HG03045 (cell line): ENCODE measurements around the gene AGPAT1.
A peak's percentile ranks its signal among the peaks of the same experiment; 100 is the strongest.
"Not testable (repeated sequence)": the region's sequence is repeated elsewhere in the genome, so short reads cannot be mapped to it uniquely, and the experiment has no call there.

Experiments
- ATAC-seq: cut with Tn5 transposase; IDR thresholded peaks from one replicate; pipeline ENCODE4 v1.9.1; 2021; ENCODE audit warnings: mild to moderate bottlenecking, moderate library complexity; ENCODE audit not compliant: unreplicated experiment

AGPAT1 gene, protein sequence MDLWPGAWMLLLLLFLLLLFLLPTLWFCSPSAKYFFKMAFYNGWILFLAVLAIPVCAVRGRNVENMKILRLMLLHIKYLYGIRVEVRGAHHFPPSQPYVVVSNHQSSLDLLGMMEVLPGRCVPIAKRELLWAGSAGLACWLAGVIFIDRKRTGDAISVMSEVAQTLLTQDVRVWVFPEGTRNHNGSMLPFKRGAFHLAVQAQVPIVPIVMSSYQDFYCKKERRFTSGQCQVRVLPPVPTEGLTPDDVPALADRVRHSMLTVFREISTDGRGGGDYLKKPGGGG

DNA sequence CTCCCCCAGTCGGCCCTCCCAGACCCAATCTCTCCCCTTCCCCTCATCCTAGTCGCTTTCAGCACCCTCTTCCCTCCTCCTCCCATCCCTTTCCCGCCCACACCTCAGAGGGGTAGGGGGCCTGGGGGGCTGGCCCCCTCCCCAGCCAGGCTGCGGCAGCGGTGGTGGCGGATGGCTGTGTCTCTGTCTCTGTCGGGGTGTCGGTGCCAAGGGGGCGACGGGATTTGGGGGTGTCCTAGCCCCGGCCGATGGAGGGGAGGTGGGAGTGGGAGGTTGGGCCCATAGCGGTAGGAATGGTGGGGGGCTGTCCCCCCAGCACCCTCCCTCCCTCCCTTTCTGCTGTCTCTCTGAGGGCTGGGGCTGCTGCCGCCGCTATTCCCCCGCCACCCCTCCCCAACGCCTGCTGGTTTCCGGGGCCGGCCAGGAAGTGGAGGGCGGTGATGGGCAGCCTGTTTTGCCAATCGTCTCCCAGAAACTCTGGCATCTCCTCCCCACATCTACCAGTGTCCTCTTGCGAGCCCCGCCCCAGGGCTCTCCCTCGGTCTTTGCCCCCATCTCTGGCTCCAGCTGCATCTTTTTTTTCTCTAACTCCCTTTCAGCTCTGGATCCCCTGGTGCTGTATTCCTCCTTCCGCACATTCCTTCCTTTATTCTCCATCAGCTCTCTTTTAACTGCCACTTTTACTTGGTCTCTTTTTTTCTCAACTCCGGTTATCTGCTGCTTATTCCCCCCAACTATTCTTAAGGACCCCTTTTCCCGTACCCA lies at the start of gene AGPAT1:
Gene AGPAT1, minus strand, starts transcription at position 374 of the 765 bp plus-strand sequence. CDS start 4,588 bp downstream, outside the sequence.
- peak; percentile 46 for ATAC-seq

DNA sequence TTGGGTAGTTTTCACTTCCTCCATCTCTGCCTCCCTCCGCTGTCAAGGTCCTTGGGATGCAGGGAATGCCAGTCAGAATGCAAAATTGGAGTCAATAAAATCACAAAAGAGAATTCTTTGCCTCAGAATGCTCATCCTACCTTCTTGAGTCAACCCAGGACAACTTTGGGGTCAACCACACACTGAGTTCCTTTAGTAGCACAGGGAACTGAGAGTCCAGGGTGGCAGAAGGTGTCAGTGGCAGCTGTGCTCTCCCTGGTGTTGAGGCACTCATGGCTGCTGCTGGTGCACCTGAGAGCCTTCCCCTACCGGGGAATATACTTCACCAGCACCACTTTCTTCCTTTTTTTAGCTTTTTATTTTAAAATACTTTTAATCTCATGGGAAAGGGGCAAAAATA lies 48.8 kb upstream of the AGPAT1 start:
- no peak for ATAC-seq

DNA sequence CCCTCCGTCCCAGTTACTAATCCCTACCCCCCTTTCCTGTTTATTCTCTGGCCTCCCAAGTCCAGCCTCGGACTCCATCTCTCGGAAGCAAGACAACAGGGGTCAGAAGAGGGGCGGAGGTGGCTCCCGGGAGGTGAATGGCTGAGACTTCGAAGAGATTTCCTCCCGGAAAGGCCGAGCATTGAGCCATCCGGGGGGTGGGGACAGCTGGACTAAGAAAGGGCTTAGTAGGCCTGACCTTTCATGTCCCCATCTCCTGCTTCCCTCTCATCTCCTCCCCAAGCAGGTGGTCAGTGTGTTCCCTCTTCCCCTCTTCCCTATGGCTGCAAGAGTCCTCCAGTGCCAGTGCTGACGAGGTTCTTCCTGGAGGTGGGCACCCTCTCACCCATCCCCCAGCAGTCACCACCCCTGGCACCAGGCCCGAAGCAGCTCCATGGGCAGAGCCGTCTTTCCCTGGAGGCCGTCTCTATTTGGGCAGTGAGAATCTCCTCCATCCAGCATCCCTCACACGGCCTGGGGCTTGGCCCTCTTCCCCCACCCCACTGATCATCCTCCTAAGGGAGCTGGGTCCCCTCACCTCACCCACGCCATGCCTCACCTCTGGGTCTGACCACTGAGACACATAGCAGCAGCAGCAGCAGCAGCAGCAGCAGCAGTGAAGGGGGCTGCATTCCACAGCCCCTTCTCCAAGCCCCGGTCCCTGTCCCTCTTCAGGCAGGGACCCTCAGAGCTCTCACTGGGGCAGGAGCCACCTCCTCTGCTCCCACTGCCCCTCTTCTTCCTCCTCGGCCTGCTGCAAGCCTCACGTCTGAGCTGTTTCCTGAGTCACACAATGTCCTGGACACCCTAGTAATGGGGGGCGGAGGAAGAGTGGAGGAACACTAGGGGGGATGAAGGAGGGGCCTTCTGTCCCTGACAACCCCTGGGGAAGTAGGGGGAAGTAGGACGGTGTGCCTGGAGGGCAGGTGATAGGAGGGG lies 47.7 kb upstream of the AGPAT1 start, which contains the start of gene NOTCH4:
Gene NOTCH4, minus strand, starts transcription at position 810 of the 978 bp plus-strand sequence. Its CDS starts 139 bp downstream, at position 671.
- no peak for ATAC-seq

DNA sequence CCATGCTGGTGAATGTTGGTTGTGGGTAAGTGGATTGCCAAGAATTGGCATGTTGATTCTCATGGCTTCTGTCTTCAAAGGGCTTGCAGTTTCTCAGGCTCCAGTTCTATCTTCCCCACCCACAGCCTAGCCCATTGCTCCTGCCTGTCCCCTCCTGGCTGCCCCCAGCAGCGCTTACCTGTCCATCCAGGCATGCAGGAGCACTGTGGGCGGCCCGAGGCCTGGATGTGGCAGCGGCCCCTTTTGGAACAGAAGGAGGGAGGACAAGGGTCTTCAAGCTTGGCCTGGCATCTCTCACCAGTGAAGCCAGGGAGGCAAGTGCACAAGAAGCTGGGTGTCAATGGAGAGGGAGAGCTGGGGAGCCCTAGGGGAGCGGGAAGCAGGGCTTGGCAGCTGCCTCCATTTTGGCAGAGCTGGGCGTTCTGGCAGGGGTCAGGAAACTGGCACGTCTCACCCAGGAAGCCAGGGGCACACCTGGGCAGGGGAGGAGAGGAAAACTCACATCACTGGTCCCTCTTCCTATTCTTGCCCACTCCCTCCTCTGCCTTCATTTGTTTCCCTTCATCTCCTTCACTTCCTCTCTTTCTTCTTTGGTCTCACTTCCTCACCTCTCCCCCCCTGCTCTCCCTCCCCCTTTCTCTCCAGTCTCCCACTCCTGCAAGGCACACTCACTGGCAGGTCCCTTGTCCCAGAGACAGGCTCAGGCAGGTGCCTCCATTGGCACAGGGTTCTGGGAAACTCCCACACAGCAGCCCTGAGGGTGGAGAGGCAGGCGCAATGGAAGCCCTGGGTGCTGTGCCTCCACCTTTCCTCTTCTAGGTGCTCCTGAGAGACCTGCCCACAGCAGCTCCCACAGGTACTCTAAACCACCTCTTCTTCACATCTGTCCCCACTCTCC lies 46.7 kb upstream of the AGPAT1 start:
- no peak for ATAC-seq

DNA sequence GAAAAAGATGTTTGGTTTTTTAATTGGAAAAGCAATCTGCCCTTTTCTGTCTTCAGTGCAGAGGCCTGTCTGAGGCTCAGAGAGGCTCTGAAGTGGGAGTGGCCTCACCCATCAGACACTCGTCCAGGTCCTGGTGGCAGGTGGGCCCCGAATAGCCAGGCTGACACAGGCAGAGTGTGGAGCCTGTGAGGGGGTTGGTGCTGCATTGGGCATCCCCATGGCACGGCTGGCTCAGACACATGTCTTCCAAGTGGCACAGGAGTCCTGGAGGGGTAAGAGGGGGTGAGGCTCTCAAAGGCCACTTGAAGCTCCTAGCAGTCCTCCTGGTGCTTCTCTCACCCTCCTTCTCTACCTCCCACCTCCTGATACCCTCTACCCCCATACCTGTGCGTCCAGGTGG lies 44.1 kb upstream of the AGPAT1 start:
- no peak for ATAC-seq

DNA sequence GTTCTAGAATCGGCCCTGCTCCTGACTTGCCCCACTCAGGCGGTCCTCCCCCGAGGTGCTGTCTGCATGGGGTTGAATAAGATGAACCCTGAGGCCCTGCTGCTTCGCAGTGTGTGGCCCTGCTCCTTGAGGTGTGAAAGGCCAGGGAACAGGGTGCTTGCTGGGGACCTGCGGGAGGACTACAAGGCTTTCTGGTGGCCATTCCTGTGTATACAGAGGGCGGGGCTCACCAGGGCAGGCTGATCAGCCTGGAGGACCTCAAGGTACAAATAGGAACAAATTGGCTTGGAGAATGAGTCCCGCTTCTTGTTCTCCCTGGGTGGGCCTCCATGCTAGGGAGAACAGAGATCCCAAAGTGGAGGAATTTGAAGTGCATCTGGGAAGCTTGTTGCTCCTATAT lies 42.3 kb upstream of the AGPAT1 start:
- no peak for ATAC-seq

DNA sequence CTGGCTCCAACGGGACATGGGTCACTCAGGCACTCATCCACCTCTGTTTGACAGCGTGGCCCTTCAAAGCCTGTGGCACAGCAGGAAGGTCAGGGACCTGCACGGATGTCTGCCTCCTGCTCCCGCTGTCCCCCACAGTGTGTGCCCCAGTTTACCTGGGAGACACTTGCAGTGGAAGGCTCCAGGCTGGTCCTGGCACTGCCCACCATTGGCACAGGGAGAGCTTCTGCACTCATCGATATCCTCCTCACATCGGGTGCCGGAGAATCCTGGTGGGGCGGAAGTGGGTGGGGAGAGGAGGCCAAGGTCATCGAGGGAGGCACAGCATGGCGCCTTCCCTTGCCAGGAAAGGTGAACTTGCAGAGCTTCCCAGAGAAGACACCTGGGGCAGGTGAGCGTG lies 41.1 kb upstream of the AGPAT1 start:
- ATAC-seq: no peak

DNA sequence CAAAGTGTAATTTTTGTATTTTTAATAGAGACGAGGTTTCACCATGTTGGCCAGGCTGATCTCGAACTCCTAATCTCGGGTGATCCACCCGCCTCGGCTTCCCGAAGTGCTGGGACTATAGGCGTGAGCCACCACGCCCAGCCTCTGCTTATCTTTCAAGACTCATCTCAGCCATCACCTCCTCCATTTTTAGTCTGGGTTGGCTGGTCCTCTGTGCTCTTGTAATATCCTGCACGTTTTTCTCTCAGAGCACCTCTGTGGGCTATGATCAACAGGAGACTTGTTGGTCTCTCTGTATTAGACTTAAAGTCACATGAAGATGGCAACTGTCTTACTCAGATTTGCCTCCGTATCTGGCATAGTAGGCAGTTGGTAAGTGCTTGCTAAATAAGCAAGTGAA lies 40.4 kb upstream of the AGPAT1 start:
- no peak for ATAC-seq

DNA sequence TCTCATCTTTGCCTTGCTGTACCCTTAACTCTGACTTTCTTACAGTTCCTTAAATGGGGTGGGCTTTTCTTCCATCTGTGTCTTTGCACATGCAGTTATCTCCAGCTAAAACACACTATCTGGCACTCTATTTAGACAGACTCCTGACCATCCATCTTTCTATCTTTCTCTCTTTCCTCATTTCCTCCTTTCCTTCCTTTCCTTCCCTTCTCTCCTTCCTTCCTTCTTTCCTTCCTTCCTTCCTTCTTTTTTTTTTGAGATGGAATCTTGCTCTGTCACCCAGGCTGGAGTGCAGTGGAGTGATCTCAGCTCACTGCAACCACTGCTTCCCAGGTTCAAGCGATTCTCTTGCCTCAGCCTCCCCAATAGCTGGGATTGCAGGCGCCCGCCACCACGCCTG lies 39.7 kb upstream of the AGPAT1 start:
- ATAC-seq: no peak

DNA sequence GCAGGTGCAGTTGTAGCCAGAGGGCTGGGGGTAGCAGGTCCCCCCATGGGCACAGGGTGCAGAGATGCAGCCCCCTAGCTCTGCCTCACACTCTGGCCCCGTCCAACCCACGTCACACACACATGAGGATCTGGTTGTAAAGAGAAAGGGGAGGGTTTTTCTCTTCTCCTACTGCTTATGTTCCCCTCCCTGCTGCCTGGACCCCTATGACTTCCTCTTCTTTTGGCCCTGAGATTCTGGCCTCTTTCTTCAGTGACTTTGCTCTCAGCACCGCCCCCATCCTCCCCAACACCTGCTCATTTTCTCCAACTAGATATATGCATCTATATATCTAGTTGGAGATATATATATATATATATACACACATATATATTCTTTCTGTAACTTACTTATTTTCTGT lies 38.2 kb upstream of the AGPAT1 start:
- ATAC-seq: no peak

DNA sequence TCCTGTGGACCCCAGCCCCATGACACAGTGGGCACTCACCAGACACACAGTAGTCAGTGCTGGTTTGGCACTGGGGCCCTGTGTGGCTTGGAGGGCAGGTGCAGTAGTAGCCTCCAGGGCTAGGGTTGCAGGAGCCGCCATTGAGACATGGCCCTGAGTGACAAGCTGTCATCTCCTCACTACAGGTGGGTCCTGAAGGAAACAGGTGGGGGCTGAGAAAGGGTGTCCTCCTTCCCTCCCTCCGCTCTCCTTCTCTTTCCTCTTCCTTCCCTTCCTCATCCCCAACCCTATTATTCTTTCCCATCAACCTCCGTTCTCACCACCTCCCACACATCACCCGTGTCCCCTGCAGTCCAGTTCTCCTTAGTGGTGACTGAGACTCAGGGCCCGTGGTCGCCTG lies 37.8 kb upstream of the AGPAT1 start:
- no peak for ATAC-seq

DNA sequence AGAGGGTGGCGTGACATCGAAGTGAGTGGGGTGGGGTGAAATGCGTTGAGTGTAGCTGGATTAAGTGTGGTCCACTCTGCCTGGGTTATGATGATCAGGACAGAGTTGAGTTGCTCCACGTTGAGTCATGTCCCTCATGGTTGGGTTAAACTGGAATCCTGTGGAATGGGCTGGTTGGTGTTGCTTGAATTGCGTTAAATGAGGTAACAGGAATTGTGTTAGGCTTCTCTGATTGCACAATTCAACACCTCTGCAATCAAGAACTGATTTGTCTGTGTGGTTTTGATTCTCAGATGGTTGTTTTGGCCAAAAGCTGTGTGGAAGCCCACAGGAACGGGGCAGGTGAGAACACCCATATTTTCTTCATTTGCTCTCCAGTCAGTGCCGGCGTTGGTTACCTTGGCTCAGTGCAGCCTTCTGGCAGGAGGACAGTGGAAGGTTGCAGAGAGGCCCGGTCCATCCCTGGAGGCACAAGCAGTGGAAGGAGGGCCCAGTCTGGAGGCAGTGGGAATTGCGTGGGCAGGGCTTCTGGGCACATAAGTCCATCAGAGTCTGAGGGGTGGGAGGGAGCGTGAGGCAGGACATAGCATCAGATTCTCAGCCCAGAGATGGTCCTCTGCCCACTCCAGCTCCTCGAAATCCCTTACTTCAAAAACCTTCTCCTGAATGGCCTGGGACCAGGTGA lies 36.3 kb upstream of the AGPAT1 start:
- ATAC-seq: no peak

DNA sequence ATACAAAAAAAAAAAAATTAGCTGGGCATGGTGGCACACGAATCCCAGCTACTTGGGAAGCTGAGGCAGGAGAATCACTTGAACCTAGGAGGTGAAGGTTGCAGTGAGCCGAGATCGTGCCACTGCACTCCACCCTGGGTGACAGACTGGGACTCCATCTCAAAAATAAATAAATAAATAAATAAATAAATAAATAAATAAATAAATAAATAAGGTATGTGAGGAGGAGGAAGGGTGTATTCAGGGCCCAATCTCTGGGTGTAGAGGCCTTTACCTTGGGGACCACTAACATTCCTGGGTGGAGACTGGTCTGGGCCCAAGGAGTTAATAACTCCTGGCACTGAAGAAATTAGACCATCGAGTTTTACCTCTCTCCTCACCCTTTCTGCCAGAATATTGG lies 35.5 kb upstream of the AGPAT1 start:
- not testable (repeated sequence) for ATAC-seq

DNA sequence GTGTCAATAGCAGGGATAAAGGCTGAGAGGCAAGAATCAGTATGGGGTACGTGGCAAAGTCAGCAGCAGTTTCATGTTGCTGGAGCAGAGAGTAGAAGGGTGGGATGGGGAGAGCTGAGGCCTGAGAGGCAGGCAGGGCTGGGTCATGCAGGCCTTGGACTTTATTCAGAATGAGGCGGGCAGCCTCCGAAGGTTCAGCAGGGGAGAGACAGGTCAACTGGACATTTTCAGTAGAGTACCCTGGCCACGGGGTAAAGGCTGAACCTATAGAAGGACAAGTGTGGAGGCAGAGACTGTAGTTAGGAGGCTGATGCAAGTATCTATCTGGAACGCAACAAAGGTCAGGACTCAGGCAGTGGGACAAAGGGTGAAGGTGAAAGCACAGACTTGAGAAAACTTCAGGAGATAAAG lies 34.3 kb upstream of the AGPAT1 start:
- ATAC-seq: no peak

DNA sequence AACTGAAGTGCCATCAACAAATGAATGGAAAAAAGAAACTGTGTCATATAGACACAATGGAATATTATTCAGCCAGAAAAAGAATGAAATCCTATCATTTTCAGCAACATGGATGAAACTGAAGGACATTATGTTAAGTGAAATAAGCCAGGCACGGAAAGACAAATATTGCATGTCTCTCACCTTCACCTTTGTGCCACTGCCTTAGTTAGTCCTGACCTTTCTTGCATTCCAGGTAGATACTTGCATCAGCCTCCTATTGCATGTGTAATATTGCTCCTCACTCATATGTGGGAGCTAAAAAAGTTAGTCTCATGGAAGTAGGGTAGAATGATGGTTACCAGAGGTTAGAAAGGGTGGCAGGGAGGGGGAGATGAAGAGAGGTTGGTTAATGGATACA lies 33.1 kb upstream of the AGPAT1 start:
- ATAC-seq: no peak

DNA sequence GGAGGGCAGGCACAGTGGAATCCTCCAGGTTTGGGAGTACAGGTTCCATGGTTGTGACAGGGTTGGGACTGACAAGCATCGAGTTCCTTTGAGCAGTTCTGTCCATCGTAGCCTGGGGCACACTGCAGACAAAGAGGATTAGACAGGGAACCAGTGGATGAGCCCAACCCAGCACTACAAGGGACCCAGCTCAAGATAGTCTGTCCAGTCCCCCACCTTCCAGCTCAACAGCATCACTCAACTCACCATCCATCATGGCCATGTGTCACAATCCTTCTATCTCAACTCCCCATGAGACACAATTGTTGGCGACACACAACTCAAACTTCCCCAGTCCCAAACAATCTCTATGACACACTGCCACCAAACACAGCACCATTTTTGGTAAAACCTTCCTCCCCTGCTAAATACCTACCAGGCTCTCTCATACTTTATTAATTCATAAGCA lies 28.4 kb upstream of the AGPAT1 start:
- no peak for ATAC-seq

DNA sequence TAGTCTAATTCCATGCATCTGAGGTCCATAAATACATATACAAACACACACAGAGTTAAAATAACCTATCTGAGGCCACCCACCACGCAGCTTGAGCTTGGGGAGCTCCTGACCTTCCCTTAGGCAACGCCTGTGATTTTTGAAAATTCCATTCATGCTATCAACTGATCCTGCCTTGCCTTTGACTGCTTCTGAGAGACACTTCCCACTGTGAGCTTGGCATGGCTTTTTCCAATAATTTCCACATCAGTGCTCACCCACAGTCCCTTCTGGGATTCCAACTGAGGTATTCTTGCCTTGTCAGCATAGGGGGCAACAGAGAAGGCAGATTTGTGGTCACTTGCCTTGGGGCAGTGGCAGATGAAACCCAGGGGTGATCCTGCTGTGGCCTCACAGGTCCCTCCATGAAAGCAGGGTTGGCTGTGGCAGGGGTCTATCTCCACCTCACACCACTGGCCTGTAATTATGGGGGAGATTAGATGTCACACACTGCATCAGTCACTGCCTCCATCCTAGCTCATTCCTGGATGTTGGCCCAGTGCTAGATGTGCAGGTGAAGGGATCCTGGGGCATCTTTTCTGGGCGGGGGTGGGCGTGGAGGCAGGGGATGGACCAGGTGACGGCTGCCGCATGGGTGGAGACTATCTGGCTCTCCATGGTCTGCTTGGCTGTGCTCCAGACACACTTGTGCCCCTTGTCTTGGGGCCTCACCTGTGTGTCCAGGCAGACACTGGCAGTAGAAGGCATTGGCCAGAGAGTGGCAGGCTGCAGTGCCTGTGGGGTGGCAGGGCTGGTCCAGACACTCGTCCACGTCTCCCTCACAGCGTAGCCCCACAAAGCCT lies 27.8 kb upstream of the AGPAT1 start:
- ATAC-seq: no peak

DNA sequence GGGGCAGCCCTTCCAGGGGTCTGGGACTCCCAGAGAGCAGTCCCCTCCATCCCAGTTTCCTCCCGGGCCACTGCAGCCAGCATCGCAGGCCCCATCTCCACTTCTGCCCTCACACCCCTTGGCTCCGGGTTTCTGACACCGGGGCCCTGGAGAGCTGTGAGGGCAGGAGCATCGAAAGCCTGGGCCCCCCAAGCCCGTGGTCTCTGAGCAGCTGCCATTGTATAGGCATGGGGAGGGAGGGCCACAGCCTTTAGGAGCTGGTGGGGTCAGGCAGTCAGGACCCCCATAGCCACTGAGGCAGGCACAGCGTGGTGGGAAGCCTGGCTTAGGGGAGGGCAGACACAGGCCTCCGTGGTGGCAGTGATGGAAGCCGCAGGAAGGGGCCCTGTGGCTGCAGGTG lies 26.3 kb upstream of the AGPAT1 start:
- ATAC-seq: no peak
